Measurements from ENCODE around the gene SLC27A2.

The SLC27A2 gene

DNA sequence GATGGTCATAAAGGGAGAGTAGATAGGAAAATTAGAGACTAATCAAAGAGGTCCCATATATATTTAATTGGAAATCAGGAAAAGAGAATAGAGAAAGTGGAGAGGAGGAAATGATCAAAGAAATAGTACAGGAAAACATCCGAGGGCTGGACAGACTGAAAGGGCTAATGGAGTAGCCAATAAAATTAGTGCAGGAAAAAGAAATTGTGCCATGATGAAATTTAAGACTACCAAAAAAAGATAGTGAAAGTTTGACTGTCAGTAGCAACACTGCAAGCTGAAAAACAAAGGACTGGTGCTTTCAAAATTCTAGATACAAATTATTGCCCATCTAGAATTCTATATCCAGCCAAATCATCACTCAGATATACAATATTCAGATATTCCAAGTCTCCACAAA is 36.3 kb downstream of the SLC27A2 start:
- no peak overlapping the region for H3K4me3 ChIP-seq (ENCODE audit: low read depth, low read length)
- TF ChIP-seq, protein P1, sequence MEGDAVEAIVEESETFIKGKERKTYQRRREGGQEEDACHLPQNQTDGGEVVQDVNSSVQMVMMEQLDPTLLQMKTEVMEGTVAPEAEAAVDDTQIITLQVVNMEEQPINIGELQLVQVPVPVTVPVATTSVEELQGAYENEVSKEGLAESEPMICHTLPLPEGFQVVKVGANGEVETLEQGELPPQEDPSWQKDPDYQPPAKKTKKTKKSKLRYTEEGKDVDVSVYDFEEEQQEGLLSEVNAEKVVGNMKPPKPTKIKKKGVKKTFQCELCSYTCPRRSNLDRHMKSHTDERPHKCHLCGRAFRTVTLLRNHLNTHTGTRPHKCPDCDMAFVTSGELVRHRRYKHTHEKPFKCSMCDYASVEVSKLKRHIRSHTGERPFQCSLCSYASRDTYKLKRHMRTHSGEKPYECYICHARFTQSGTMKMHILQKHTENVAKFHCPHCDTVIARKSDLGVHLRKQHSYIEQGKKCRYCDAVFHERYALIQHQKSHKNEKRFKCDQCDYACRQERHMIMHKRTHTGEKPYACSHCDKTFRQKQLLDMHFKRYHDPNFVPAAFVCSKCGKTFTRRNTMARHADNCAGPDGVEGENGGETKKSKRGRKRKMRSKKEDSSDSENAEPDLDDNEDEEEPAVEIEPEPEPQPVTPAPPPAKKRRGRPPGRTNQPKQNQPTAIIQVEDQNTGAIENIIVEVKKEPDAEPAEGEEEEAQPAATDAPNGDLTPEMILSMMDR (IDR thresholded peaks at IDR 0.05; ENCODE audit: low read depth, low read length), result no peak

DNA sequence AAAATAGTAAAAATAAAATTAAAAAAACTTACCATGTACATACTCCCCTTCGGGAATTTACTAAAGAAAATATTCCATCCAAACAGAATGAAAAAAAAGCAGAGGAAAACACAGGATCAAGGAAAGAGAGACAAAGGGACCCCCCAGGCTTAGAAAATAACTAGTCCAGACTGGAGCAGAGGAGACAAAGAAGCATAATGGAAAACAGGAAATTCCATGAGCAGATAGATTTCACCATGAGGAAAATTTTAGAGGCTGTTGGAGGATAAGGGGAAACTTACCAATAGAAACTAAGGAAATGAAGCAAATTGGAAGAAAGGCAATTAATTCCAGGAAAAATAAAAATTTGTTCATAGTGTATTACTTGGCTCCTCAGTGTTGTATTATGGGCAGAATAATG is 36.7 kb downstream of the SLC27A2 start:
- TF ChIP-seq, protein P1 (IDR thresholded peaks at IDR 0.05; ENCODE audit: low read depth, low read length), result no peak
- no peak overlapping the region for H3K4me3 ChIP-seq (ENCODE audit: low read depth, low read length)

DNA sequence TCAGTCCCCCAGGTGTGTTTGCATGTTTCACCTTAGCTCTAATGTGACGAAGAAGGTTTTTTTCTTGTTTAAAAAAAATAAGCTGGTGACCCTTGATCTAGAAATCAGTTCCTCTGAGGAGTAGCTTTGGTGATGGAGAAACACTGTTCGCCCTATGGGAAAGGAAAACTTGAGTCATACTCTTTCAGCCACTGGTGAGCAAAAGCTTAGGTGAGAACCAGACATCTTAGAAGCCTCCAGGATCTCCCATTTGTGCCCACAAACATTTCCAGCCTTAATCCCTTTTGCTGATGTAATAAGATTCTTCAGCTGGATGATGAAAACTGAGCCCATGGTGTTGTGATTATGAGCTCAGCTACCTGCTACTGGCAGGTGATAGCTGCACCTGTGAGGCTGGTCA is 37.8 kb downstream of the SLC27A2 start:
- H3K4me3 ChIP-seq (ENCODE audit: low read depth, low read length), result no peak overlapping the region
- TF ChIP-seq, protein P1 (IDR thresholded peaks at IDR 0.05; ENCODE audit: low read depth, low read length), result no peak

DNA sequence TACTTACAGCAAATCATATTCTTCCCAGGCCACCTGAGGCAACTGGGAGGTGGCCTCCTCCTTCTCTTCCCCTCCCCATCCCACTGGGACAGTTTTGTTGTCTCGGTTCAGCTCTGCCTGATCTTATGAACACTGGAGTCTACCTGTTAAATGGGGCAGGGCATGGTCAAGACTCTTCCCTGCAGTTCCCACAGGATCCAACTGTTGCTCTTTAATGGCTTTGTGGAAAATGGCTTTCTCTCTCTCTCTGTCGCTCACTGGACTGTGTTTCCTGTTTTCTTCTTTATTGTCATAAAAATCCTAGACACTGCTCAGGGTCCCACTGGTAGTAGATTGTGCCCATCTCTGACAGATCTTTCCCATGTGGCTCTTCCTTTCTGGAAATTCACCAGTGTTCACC is 40.2 kb downstream of the SLC27A2 start:
- TF ChIP-seq, protein P1 (IDR thresholded peaks at IDR 0.05; ENCODE audit: low read depth, low read length), result no peak

DNA sequence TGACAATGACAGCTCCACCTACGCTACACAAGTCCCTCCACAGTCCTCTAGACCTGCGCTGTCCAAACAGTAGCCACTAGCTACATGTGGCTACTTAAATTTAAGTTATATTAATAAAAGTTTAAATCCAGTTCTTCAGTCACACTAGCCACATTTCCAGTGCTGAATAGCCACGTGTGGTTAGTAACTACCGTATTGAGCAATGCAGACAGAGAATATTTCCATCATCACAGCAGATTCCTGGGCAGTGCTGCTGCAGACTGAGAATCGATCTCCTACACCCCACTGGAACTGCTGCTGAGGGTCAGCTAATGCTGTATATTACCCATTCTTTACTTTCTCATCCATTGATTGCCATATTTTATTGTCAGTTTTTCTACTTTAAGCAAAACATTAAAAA is 42.6 kb downstream of the SLC27A2 start:
- TF ChIP-seq, protein P1 (IDR thresholded peaks at IDR 0.05; ENCODE audit: low read depth, low read length), result no peak
- no peak overlapping the region for H3K4me3 ChIP-seq (ENCODE audit: low read depth, low read length)

More for the DNA sequence above, 40.2 kb downstream of the SLC27A2 start:
- no peak overlapping the region for H3K4me3 ChIP-seq (ENCODE audit: low read depth, low read length)

DNA sequence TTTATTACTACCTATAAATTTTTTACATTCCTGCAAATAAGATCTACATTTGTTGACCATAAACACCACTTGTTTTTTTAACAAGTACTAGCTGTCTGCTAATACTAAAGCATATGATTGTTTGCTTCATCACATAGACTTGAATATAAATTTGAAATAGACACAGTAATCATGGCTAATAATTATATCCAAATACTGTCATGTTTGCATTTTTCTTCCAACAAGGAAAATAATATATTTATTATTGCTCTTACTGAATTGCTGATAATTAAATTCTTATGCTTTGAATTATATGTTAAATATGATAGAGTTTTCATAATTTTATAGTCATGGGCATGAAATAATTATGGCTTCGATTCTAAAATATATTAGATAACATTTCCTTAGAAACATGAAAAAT is 43.1 kb downstream of the SLC27A2 start:
- no peak overlapping the region for H3K4me3 ChIP-seq (ENCODE audit: low read depth, low read length)
- TF ChIP-seq, protein P1 (IDR thresholded peaks at IDR 0.05; ENCODE audit: low read depth, low read length), result no peak

DNA sequence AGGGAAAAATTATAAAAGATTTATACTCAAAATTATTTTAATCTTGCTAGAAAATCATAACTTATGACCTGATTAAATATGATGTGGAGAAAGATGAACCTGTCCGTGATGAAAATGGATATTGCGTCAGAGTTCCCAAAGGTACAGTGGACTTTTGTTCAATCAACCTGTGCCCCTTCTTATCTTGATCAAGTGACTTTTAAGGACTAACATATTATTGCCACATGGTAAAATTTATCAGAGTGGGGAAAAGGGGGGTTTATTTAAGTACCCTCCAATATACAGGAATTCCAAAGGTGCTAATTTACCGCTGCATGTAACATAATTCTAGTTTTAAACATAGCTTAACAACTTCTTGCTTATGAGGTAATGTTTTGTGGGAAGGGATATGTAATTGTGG is 43.9 kb downstream of the SLC27A2 start:
- no peak overlapping the region for H3K4me3 ChIP-seq (ENCODE audit: low read depth, low read length)
- TF ChIP-seq, protein P1 (IDR thresholded peaks at IDR 0.05; ENCODE audit: low read depth, low read length), result no peak
